HG02642 (cell line): Measurements from ENCODE around the gene PTGIR.

Experiments
- ATAC-seq: cut with Tn5 transposase; IDR thresholded peaks from one replicate; pipeline ENCODE4 v1.9.1; 2021; ENCODE audit warnings: mild to moderate bottlenecking; ENCODE audit not compliant: unreplicated experiment, poor library complexity

Gene PTGIR

GRCh38 chr19:46602392-46603194, 22.3 kb downstream of the PTGIR start:
- ATAC-seq, result no peak

DNA sequence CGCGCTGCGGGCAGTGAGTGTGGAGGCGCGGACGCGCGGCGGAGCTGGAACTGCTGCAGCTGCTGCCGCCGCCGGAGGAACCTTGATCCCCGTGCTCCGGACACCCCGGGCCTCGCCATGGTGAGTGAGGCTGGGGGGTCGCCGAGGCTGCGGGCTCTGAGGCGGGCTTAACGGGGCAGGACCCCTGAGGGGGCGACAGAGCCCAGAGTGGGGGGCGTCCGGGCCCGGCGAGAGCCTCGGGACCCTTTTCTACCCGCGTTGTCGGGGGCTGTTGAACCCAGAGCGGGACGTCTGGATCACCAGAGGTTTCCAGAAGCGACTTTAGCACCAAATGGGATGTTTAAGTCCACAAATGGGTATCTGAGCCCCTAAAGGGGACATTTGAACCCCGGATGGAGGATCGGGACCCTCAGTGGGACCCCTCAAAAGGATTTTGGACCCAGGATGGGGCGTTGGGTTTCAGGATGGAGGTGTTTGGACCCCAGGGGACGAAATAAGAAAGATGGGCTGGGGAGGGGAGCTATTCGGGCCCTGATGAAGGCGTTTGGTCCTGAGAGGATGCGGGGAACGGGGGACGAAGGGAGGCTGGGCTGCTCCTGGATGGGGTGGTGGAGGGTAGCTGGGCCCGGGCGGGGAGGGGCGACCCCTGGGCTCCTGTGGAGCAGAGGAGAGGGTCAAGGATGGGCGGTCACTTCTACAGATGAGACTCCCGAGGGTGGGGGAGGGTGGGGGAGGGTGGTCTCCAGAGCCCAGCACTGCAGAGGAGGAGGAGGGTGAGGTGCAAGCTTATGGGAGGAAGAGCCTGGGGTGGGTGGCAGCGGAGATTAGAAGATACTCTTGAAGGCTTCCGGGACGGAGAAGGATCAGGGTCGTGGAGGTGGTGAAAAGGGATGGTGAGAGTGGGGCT, 23.3 kb downstream of the PTGIR start, which contains the start of gene CALM3:
TSS of gene CALM3 (plus strand) at position 13 of the 907 bp plus-strand sequence. CDS start at position 118, 105 bp downstream.
- ATAC-seq, result no peak

GRCh38 chr19:46600384-46601317, 24.2 kb downstream of the PTGIR start:
- ATAC-seq, result peak; percentile 84

- ATAC-seq, result no peak
These were observed 25.0 kb downstream of the PTGIR start for GRCh38 chr19:46599716-46600373.

DNA sequence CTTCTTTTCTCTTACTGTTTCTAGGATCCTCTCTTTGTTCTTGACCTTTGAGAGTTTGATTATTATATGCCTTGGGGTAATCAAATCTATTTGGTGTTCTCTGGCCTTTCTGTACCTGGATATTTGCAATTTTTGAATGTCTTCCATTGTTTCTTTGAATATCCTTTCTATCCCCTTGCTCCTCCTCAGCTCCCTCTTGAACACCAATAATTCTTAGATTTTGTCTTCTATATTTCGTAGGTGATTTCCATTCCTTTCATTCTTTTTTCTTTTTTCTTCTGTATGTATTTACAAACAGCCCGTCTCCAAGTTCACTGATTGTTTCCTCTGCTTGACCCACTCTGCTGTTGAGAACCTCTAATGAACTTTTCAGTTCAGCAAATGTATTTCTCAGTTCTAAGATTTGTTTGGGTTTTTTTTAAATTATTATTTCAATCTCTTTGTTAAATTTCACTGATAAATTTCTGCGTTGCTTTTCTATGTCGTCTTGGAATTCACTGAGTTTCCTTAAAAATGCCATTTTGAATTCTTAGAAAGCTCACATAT, 26.4 kb downstream of the PTGIR start:
- ATAC-seq, result no peak

DNA sequence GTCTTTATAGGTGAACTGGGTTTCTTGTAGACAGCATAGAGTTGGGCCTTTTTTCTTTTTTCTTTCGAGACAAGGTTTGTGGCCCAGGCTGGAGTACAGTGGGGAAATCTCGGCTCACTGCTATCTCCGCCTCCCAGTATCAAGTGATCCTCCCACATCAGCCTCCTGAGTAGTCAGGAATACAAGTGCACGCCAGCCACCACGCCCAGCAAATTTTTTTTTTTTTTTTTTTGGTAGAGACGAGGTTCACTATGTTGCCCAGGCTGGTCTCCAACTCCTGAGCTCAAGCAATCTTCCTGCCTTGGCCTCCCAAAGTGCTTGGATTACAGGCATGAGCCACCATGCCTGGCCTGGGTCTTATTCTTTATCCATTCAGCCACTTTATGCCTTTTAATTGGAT, 28.9 kb downstream of the PTGIR start:
- ATAC-seq, result no peak

GRCh38 chr19:46591870-46592269, 33.0 kb downstream of the PTGIR start:
- no peak for ATAC-seq

DNA sequence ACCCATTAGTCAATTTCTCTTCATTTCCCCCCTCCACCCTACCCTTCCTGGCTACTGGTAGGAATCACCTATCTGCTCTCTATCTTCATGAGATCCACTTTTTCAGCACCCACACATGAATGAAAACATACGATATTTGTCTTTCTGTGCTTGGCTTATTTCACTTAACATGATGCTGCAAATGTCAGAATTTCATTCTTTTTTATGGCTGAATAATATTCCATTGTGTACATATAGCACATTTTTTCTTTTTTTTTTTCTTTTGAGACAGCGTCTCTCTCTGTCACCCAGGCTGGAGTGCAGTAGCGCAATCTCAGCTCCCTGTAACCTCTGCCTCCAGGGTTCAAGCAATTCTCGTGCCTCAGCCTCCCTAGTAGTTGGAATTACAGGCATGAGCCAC, 33.6 kb downstream of the PTGIR start:
- no peak for ATAC-seq

- ATAC-seq, result no peak
These were observed 37.0 kb downstream of the PTGIR start for GRCh38 chr19:46587861-46588260.

- no peak for ATAC-seq
These were observed 38.6 kb downstream of the PTGIR start for GRCh38 chr19:46586294-46586693.

- no peak for ATAC-seq
These were observed 39.4 kb downstream of the PTGIR start for GRCh38 chr19:46585539-46585938.

- no peak for ATAC-seq
These were observed 44.6 kb downstream of the PTGIR start for GRCh38 chr19:46580247-46580646.

DNA sequence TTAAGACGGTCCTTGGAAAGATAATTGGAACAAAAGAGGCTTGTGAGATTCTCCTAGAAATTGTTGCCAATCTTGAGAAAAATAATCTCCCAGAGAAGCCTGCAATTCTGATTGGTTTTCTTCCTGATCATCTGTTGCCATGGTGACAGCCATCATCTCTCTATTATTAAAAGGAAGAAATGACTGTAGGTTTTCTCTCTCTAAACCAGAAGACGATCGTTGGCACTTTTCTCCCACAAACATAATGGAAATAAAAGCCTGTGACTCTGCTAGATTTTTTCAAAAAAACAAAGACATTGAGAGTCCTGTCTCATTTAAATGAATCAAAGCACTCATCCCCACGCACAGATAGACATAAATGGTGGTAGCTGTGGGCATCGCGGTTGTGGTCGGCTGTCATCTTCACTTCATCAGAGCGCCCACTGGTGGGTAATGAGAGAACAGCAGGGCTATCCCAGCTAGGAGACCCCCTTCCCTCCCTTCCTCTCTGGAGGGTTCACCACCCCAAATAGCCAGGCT, 45.5 kb downstream of the PTGIR start:
- ATAC-seq, result no peak

DNA sequence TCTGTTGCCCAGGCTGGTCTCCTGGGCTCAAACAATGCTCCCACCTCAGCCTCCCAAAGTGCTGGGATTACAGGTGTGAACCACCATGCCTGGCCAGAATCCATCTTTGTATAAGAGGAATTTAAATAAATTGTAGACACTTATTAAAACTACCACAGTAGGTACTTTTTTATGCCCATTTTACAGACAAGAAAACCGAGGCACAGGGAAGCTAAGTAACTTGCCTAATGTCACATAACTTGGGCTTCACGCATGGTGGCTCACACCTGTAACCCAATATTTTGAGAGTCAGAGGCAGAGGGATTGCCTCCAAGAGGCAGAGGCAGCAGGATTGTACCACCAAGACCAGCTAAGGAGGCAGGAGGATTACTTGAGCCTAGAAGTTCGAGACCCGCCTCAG, 46.4 kb downstream of the PTGIR start:
- no peak for ATAC-seq

DNA sequence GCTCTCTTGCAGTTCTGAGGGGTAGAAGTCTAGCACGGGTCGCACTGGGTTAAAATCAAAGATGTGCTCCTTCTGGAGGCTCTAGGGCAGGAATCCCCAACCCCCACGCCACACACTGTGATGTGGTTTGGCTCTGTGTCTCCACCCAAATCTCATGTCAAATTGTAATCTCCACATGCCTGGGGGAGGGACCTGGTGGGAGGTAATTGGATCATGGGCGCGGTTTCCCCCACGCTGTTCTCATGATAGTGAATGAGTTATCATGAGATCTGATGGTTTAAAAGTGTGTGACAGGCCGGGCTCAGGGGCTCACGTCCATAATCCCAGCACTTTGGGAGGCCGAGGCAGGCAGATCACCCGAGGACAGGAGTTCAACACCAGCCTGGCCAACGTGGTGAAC, 50.4 kb downstream of the PTGIR start:
- ATAC-seq, result no peak

GRCh38 chr19:46573679-46574498, 51.0 kb downstream of the PTGIR start:
- no peak for ATAC-seq

GRCh38 chr19:46571495-46571894, 53.4 kb downstream of the PTGIR start:
- no peak for ATAC-seq
